WTC11 (cell line): ENCODE measurements around the gene GHR. TPM values are rescaled to one million over a fixed set of nuclear protein-coding genes. Genes with fewer than 3 reads are reported as not detected.

Source experiments
- ATAC-seq: fragments of 200-7000 bp; cut with Tn5 transposase; 2 replicates; pipeline ENCODE4 v1.10.0; 2021; ENCODE audit warnings: mild to moderate bottlenecking, moderate library complexity
- CTCF ChIA-PET: fragments of 300-600 bp; sonication (Branson Sonifier 250); formaldehyde crosslinking; loops from one replicate; lab custom pipeline; 2021; ENCODE audit warnings: antibody characterized with exemption; lab: Charles Lee
- POLR2A ChIA-PET: fragments of 350-600 bp; sonication (Branson Sonifier 250); formaldehyde crosslinking; loops from one replicate; lab custom pipeline; 2021; ENCODE audit warnings: antibody characterized with exemption; lab: Charles Lee
- DNase-seq: peaks from one replicate; pipeline ENCODE4 v3.0.0; 2021; ENCODE audit warnings: low spot score
- H3K27ac Mint-ChIP-seq: 2 replicates; pipeline ENCODE4 v1.8.0; 2021; ENCODE audit warnings: mixed read lengths
- H3K27me3 Mint-ChIP-seq: 2 replicates; pipeline ENCODE4 v1.8.0; 2021; ENCODE audit warnings: low read depth, mild to moderate bottlenecking, moderate library complexity, mixed read lengths
- H3K36me3 Mint-ChIP-seq: 2 replicates; pipeline ENCODE4 v1.8.0; 2021; ENCODE audit warnings: mixed read lengths
- H3K4me1 Mint-ChIP-seq: 2 replicates; pipeline ENCODE4 v1.8.0; 2022; ENCODE audit warnings: mixed read lengths
- H3K4me3 Mint-ChIP-seq: 2 replicates; pipeline ENCODE4 v1.8.0; 2021; ENCODE audit warnings: mild to moderate bottlenecking, moderate library complexity, mixed read lengths
- H3K9me3 Mint-ChIP-seq: 2 replicates; pipeline ENCODE4 v1.8.0; 2021; ENCODE audit warnings: mixed read lengths
- CREB1 ChIP-seq: sonication (generic); formaldehyde crosslinking; IDR thresholded peaks from 2 replicates; pipeline ENCODE4 v1.8.0; 2023; ENCODE audit warnings: mild to moderate bottlenecking, missing genetic modification reagents
- ETV6 ChIP-seq: sonication (generic); formaldehyde crosslinking; IDR thresholded peaks from 2 replicates; pipeline ENCODE4 v1.8.1; 2022; ENCODE audit warnings: mild to moderate bottlenecking, missing genetic modification reagents
- FOXJ3 ChIP-seq: sonication (generic); formaldehyde crosslinking; IDR thresholded peaks from 2 replicates; pipeline ENCODE4 v1.9.0; 2021; ENCODE audit warnings: missing genetic modification reagents, mild to moderate bottlenecking, borderline replicate concordance
- FOXP1 ChIP-seq: sonication (generic); formaldehyde crosslinking; IDR thresholded peaks from 2 replicates; pipeline ENCODE4 v1.8.0; 2022; ENCODE audit warnings: missing genetic modification reagents, mild to moderate bottlenecking, moderate library complexity, borderline replicate concordance
- HMGA2 ChIP-seq: fragments of 250-450 bp; sonication (Bioruptor Pico); IDR thresholded peaks from 2 replicates; pipeline ENCODE4 v1.4.0; 2021; ENCODE audit warnings: mild to moderate bottlenecking, moderate library complexity
- NR2C2 ChIP-seq: sonication (generic); formaldehyde crosslinking; IDR thresholded peaks from 2 replicates; pipeline ENCODE4 v1.8.0; 2022; ENCODE audit warnings: mild to moderate bottlenecking, missing genetic modification reagents
- SMAD3 ChIP-seq: sonication (generic); formaldehyde crosslinking; IDR thresholded peaks from 2 replicates; pipeline ENCODE4 v1.8.0; 2022; ENCODE audit warnings: missing genetic modification reagents, mild to moderate bottlenecking, borderline replicate concordance
- ZNF423 ChIP-seq: fragments of 250-450 bp; sonication (Bioruptor Pico); IDR thresholded peaks from 2 replicates; pipeline ENCODE4 v2.1.2; 2022; ENCODE audit warnings: mild to moderate bottlenecking, moderate library complexity
- total RNA-seq: library from RNA; stranded (reverse); gene quantifications from 3 replicates; pipeline ENCODE4 v1.2.3, GENCODE V29; 2021
- TF ChIP-seq, protein P1 (sequence below): fragments of 250-450 bp; sonication (Bioruptor Pico); IDR thresholded peaks from 2 replicates; pipeline ENCODE4 v1.9.0; 2021; ENCODE audit warnings: mild to moderate bottlenecking, borderline replicate concordance
- TF ChIP-seq, protein P2 (sequence below): sonication (generic); formaldehyde crosslinking; IDR thresholded peaks from 2 replicates; pipeline ENCODE4 v1.8.0; 2022; ENCODE audit warnings: mild to moderate bottlenecking, missing genetic modification reagents
- TF ChIP-seq, protein P3 (sequence below): sonication (generic); formaldehyde crosslinking; IDR thresholded peaks from 2 replicates; pipeline ENCODE4 v1.8.1; 2023; ENCODE audit warnings: mild to moderate bottlenecking, missing genetic modification reagents, moderate library complexity
- TF ChIP-seq, protein P4 (sequence below): sonication (generic); formaldehyde crosslinking; conservative IDR thresholded peaks from 2 replicates; pipeline ENCODE4 v1.8.1; 2022; ENCODE audit warnings: mild to moderate bottlenecking, missing genetic modification reagents
- TF ChIP-seq, protein P5 (sequence below): sonication (generic); formaldehyde crosslinking; IDR thresholded peaks from 2 replicates; pipeline ENCODE4 v1.8.1; 2023; ENCODE audit warnings: mild to moderate bottlenecking, missing genetic modification reagents, moderate library complexity
- TF ChIP-seq, protein P6 (sequence below): fragments of 250-450 bp; sonication (Bioruptor Pico); IDR thresholded peaks from 2 replicates; pipeline ENCODE4 v1.9.0; 2021; ENCODE audit warnings: mild to moderate bottlenecking
- TF ChIP-seq, protein P7 (sequence below): sonication (generic); formaldehyde crosslinking; IDR thresholded peaks from 2 replicates; pipeline ENCODE4 v1.8.1; 2022; ENCODE audit warnings: low read depth, mild to moderate bottlenecking, moderate library complexity, missing genetic modification reagents, borderline replicate concordance
- TF ChIP-seq, protein P8 (sequence below): sonication (generic); formaldehyde crosslinking; IDR thresholded peaks from 2 replicates; pipeline ENCODE4 v1.8.1; 2022; ENCODE audit warnings: mild to moderate bottlenecking, missing genetic modification reagents, moderate library complexity, borderline replicate concordance
- TF ChIP-seq, protein P9 (sequence below): sonication (generic); formaldehyde crosslinking; conservative IDR thresholded peaks from 2 replicates; pipeline ENCODE4 v1.8.1; 2023; ENCODE audit warnings: mild to moderate bottlenecking, low read depth, missing genetic modification reagents, moderate library complexity

Gene GHR
- total RNA-seq, 1 experiment from 2014 or later = 0.57 TPM

DNA sequence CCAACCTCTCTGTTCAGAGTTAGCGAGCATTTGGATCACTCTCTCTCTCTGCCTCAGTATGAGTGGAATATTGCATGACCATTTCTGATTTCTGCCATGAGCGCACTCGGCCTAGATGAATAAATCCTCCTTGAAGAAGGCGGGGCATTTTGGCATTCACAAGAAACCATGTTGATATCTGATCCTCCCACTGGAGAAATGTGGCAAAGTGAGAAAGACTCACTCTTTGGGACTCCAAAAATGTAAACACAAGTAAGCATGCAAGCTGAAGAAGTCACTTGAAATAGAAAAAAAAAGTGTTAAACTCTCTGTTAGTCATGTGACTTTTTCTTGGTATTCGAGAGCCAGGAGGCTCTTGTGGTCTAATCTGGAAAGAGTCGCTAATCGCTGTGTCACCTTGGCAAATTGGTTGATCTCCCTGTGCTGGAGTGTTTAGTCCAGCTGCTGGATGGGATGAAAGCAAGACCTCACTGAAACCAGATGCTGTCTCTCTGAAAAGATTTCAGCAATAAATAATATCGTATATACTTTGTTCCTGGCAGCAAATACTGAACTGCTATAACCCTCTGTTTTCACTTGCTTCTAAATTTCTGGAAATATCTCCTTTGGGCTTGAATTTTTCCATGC is 95.5 kb downstream of the GHR start:
- no peak overlapping the region for H3K27ac Mint-ChIP-seq
- ATAC-seq (no peak), DNase-seq (no peak)
- ChIA-PET POLR2A (no interaction called here), CTCF (no interaction called here)
- H3K4me3 Mint-ChIP-seq = no peak overlapping the region
- no peaks in the 10 kb centered on the region for H3K36me3 Mint-ChIP-seq
- peaks cover 9% of the 10 kb centered on the region for H3K4me1 Mint-ChIP-seq
- H3K27me3 Mint-ChIP-seq = no peaks in the 10 kb centered on the region
- TF ChIP-seq, protein P1, sequence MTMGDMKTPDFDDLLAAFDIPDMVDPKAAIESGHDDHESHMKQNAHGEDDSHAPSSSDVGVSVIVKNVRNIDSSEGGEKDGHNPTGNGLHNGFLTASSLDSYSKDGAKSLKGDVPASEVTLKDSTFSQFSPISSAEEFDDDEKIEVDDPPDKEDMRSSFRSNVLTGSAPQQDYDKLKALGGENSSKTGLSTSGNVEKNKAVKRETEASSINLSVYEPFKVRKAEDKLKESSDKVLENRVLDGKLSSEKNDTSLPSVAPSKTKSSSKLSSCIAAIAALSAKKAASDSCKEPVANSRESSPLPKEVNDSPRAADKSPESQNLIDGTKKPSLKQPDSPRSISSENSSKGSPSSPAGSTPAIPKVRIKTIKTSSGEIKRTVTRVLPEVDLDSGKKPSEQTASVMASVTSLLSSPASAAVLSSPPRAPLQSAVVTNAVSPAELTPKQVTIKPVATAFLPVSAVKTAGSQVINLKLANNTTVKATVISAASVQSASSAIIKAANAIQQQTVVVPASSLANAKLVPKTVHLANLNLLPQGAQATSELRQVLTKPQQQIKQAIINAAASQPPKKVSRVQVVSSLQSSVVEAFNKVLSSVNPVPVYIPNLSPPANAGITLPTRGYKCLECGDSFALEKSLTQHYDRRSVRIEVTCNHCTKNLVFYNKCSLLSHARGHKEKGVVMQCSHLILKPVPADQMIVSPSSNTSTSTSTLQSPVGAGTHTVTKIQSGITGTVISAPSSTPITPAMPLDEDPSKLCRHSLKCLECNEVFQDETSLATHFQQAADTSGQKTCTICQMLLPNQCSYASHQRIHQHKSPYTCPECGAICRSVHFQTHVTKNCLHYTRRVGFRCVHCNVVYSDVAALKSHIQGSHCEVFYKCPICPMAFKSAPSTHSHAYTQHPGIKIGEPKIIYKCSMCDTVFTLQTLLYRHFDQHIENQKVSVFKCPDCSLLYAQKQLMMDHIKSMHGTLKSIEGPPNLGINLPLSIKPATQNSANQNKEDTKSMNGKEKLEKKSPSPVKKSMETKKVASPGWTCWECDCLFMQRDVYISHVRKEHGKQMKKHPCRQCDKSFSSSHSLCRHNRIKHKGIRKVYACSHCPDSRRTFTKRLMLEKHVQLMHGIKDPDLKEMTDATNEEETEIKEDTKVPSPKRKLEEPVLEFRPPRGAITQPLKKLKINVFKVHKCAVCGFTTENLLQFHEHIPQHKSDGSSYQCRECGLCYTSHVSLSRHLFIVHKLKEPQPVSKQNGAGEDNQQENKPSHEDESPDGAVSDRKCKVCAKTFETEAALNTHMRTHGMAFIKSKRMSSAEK (CRISPR knock-in tag) = no peak
- no peak for TF ChIP-seq ETV6 (CRISPR knock-in tag)
- no peak for TF ChIP-seq HMGA2 (CRISPR knock-in tag)
- peaks cover 4% of the 10 kb centered on the region for H3K9me3 Mint-ChIP-seq

DNA sequence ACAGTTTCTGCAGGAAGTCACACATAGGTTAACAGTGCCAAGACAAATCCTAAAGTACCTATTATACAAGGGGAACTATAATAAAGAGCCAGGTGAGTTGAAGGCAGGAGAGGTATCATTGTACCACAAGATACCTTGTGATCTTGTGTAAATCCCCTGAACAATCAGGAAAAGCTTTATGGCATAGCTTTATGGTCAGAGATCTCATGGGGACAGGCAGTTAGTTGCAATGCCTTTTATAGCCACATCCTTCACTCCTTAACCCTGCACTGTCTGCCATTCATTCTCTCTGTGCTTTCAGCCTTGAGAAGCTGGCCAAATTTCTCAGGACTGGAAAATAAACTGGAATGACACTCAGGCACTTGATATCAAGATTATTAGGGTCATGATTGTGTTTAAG is 97.0 kb downstream of the GHR start:
- Mint-ChIP-seq H3K9me3 (peaks cover 18% of the 10 kb centered on the region), H3K4me1 (peaks cover 4% of the 10 kb centered on the region), H3K4me3 (no peak overlapping the region), H3K27ac (no peak overlapping the region), H3K36me3 (peaks cover 11% of the 10 kb centered on the region), H3K27me3 (no peaks in the 10 kb centered on the region)
- no peak; the same call in 1 of the 2 replicates for ATAC-seq
- POLR2A ChIA-PET = no interaction called here
- CTCF ChIA-PET = interaction anchor here (1.1 to 1.5 kb wide), 3 partner anchors 63 to 369 kb away, joined by 3 to 6 read pairs (median 3); no protein-coding TSS in a partner anchor
- no peak for DNase-seq
- TF ChIP-seq, protein P2, sequence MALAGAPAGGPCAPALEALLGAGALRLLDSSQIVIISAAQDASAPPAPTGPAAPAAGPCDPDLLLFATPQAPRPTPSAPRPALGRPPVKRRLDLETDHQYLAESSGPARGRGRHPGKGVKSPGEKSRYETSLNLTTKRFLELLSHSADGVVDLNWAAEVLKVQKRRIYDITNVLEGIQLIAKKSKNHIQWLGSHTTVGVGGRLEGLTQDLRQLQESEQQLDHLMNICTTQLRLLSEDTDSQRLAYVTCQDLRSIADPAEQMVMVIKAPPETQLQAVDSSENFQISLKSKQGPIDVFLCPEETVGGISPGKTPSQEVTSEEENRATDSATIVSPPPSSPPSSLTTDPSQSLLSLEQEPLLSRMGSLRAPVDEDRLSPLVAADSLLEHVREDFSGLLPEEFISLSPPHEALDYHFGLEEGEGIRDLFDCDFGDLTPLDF (CRISPR knock-in tag) = no peak
- TF ChIP-seq SMAD3 (CRISPR knock-in tag) = no peak
- no peak for TF ChIP-seq CREB1 (CRISPR knock-in tag)
- TF ChIP-seq, protein P3, sequence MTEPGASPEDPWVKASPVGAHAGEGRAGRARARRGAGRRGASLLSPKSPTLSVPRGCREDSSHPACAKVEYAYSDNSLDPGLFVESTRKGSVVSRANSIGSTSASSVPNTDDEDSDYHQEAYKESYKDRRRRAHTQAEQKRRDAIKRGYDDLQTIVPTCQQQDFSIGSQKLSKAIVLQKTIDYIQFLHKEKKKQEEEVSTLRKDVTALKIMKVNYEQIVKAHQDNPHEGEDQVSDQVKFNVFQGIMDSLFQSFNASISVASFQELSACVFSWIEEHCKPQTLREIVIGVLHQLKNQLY (CRISPR knock-in tag) = no peak
- TF ChIP-seq, protein P4, sequence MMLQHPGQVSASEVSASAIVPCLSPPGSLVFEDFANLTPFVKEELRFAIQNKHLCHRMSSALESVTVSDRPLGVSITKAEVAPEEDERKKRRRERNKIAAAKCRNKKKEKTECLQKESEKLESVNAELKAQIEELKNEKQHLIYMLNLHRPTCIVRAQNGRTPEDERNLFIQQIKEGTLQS (CRISPR knock-in tag) = no peak
- TF ChIP-seq, protein P5, sequence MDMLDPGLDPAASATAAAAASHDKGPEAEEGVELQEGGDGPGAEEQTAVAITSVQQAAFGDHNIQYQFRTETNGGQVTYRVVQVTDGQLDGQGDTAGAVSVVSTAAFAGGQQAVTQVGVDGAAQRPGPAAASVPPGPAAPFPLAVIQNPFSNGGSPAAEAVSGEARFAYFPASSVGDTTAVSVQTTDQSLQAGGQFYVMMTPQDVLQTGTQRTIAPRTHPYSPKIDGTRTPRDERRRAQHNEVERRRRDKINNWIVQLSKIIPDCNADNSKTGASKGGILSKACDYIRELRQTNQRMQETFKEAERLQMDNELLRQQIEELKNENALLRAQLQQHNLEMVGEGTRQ (CRISPR knock-in tag) = no peak
- TF ChIP-seq, protein P6, sequence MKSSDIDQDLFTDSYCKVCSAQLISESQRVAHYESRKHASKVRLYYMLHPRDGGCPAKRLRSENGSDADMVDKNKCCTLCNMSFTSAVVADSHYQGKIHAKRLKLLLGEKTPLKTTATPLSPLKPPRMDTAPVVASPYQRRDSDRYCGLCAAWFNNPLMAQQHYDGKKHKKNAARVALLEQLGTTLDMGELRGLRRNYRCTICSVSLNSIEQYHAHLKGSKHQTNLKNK (CRISPR knock-in tag) = no peak
- no peak for TF ChIP-seq HMGA2 (CRISPR knock-in tag)
- TF ChIP-seq, protein P7, sequence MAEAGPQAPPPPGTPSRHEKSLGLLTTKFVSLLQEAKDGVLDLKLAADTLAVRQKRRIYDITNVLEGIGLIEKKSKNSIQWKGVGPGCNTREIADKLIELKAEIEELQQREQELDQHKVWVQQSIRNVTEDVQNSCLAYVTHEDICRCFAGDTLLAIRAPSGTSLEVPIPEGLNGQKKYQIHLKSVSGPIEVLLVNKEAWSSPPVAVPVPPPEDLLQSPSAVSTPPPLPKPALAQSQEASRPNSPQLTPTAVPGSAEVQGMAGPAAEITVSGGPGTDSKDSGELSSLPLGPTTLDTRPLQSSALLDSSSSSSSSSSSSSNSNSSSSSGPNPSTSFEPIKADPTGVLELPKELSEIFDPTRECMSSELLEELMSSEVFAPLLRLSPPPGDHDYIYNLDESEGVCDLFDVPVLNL (CRISPR knock-in tag) = no peak
- TF ChIP-seq, protein P8, sequence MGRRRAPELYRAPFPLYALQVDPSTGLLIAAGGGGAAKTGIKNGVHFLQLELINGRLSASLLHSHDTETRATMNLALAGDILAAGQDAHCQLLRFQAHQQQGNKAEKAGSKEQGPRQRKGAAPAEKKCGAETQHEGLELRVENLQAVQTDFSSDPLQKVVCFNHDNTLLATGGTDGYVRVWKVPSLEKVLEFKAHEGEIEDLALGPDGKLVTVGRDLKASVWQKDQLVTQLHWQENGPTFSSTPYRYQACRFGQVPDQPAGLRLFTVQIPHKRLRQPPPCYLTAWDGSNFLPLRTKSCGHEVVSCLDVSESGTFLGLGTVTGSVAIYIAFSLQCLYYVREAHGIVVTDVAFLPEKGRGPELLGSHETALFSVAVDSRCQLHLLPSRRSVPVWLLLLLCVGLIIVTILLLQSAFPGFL (CRISPR knock-in tag) = no peak
- TF ChIP-seq FOXJ3 = no peak
- no peak for TF ChIP-seq FOXP1 (CRISPR knock-in tag)
- TF ChIP-seq NR2C2 (CRISPR knock-in tag) = no peak
- TF ChIP-seq ZNF423 (CRISPR knock-in tag) = no peak
- TF ChIP-seq, protein P9, sequence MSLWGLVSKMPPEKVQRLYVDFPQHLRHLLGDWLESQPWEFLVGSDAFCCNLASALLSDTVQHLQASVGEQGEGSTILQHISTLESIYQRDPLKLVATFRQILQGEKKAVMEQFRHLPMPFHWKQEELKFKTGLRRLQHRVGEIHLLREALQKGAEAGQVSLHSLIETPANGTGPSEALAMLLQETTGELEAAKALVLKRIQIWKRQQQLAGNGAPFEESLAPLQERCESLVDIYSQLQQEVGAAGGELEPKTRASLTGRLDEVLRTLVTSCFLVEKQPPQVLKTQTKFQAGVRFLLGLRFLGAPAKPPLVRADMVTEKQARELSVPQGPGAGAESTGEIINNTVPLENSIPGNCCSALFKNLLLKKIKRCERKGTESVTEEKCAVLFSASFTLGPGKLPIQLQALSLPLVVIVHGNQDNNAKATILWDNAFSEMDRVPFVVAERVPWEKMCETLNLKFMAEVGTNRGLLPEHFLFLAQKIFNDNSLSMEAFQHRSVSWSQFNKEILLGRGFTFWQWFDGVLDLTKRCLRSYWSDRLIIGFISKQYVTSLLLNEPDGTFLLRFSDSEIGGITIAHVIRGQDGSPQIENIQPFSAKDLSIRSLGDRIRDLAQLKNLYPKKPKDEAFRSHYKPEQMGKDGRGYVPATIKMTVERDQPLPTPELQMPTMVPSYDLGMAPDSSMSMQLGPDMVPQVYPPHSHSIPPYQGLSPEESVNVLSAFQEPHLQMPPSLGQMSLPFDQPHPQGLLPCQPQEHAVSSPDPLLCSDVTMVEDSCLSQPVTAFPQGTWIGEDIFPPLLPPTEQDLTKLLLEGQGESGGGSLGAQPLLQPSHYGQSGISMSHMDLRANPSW (CRISPR knock-in tag) = no peak
